Glomerular visceral epithelial cell (primary cell): ENCODE measurements around the gene CNTN1.

ENCODE experiments used
- DNase-seq: peaks from one replicate; pipeline ENCODE4 v3.0.0-alpha.2; 2016; ENCODE audit errors: extremely low spot score

Gene CNTN1

GRCh38 chr12:40768125-40768864, 76.1 kb downstream of the CNTN1 start:
- no peak for DNase-seq

DNA sequence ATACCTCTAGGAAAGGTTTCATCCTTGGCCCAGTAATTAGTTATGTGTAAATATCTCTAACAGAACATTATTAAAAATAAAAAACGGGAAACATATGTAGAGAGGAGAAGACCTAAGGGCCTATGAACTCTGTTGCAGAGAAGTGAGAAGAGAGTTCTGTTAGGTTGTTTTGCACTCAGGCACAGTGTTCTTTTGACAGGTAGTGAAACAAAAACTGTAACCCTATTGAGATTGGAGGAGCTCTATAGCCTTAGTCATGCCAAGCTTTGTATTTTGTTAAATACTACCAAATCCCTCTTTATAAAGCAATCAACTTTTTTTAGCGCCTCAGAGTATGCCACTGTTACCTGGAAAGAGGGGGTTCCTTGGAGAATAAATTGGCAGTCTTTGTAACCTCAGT, 77.6 kb downstream of the CNTN1 start:
- DNase-seq = no peak

- DNase-seq = no peak
Observed at GRCh38 chr12:40770781-40771180, 78.5 kb downstream of the CNTN1 start.

- no peak for DNase-seq
Observed at GRCh38 chr12:40775661-40776060, 83.4 kb downstream of the CNTN1 start.

DNA sequence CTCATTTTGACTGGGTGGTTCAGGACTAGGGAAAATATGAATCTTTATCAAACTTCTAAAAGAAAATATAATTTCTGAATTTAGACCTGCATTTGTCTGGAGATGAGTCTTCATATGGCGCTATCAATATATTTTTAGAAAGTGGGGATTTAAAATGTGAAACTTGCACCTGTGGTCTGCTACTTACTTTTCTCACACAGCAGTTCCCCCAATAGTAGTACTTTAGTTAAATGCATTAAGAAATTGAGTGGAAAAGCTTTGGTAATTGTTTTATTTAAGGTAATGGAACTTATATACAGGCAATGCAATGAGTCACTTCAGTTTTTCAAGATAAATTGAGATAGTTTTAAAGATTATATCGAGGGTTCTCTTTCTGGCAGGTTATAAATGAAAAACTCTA, 91.9 kb downstream of the CNTN1 start:
- no peak for DNase-seq

- DNase-seq = no peak
Observed at GRCh38 chr12:40788276-40788675, 96.0 kb downstream of the CNTN1 start.

- no peak for DNase-seq
Observed at GRCh38 chr12:40792792-40793386, 100.7 kb downstream of the CNTN1 start.

DNA sequence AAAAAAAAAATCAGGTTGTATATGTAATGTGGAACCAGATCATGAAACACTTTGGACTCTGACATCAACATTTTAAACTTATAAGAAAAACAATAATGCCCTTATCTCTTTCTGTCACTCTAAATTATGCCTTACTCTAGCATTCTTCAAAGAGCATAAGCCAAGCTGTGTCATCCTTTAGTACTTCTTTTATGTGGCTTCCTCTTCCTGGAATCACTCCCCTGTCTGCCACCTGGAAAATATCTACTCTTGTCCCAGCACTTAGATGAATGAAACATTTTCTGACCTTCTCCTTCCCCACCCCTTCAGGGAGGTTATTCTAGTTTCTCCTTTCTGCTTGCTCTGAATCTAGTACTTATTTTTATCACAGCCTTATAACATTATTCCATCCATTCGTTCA, 101.2 kb downstream of the CNTN1 start:
- DNase-seq = no peak

DNA sequence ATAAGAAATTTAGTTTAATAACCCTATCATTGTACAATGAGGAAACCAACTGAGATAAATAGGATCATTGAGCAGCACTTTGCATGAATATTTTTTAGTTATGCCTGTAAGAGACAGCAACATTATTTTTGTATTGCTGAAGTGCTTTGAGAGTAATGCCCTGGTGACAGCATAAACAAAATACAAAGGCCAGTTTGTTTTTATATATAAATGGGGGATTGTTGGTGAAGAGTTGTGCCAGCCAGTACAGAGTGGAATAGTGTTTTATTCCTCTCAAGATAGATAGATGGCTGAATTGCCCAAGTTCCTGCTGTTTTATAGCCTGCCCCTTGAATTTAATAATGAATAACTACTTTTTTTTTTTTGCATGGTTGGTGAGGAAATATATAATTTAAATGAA, 101.8 kb downstream of the CNTN1 start:
- no peak for DNase-seq

DNA sequence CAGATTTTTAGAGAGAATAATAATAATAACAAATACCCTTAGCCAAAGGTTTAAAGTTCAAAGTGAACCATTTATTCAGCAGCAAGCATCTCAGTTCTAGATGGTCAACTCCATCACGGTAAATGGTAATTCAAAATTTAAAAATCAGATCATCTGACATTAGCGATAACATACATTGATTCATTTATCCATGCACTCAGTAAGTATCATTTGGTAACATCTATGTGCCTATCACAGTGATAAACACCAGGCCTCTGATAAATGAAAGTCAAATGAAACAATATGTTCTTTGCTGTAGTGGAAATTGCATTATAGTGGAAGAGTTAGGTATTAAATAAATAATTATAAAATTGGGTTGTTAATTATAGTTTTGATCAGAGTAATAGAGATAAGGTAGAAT, 108.8 kb downstream of the CNTN1 start:
- no peak for DNase-seq

- DNase-seq = no peak
Observed at GRCh38 chr12:40801861-40802260, 109.6 kb downstream of the CNTN1 start.

GRCh38 chr12:40802656-40803055, 110.4 kb downstream of the CNTN1 start:
- no peak for DNase-seq

DNA sequence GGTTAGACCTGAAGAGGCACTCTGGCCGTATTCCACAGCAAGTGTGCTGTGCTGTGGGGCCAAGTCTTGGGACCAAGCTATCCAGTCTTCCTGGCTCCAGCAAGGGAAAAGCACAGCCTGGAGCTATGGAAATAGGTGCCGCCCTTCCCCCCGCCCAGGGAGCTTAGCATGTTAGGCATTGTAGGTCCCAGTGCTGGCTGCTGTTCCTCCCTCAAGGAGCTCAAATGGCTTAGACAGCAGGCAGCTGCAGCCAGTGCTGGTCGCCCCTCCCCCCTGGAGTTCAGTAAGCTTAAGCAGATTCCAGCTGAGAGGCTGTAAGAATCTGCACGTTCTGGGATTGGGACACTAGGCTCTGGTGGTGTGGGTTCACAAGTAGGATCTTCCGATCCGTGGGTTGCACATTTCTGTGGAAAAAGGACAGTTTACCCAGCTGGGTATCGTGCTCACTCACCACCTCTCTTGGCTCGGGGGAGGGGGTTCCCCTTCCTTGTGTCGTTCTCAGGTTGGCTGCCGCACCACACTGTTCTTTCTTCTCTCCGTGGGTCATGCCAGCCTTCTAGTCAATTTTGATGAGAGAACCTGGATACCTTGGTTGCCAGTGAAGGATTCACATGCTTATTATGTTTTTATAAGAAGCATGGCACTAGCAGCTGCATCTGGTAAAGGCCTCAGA, 127.3 kb downstream of the CNTN1 start:
- DNase-seq = no peak

DNA sequence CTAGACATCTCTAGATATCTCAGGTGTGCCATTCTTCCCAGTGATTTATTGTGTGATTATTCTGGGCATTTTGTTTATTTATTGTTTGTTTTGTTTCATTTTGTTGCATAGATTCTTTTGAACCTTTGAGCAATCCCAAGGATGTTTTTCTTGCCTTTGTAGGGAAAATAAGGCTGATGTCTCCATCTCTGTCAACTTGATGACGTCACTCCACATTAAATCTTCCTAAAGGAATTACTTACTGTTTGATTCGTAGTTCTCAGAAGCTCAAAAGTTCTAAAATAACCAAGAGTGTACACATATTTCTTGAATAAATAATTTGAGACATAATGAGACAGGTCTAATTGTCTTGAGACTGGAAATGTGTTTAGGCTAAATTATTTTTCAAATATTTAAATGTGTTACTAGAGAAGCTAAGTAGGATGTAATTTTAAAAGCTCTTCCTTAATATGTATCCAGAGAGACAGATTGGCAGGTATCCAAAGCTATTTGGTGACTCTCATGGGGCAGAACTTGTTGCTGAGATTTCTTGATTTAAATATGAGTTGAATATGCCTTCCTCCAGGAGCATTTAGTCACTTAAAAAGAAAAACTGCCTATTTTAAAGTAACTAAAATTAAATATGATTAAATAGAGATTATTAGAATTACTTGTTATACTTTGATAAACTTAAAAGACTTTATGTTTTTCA, 128.7 kb downstream of the CNTN1 start:
- DNase-seq = no peak

GRCh38 chr12:40825156-40825555, 132.9 kb downstream of the CNTN1 start:
- no peak for DNase-seq

- DNase-seq = no peak
Observed at GRCh38 chr12:40827683-40828592, 135.7 kb downstream of the CNTN1 start.

DNA sequence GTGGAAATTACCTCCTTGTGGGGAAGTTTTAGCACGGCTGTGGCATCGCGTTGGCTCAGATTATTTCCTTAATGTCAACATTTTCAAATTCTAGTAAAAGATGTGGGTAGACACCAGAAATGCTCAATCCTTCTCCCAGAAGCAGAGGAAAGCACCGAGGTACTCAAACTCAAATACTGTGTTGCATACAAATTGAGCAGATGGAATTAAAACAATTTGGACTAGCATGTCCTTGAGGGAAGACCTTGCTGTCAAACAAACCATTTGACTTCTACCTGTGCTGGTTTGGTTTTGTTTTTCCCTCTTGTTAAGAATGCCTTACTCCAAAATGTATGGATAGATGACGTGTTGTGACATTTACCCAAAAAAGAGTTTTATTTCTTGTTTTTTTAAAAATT, 136.4 kb downstream of the CNTN1 start:
- DNase-seq = no peak

GRCh38 chr12:40829738-40830144, 137.5 kb downstream of the CNTN1 start:
- peak; percentile 4 for DNase-seq

DNA sequence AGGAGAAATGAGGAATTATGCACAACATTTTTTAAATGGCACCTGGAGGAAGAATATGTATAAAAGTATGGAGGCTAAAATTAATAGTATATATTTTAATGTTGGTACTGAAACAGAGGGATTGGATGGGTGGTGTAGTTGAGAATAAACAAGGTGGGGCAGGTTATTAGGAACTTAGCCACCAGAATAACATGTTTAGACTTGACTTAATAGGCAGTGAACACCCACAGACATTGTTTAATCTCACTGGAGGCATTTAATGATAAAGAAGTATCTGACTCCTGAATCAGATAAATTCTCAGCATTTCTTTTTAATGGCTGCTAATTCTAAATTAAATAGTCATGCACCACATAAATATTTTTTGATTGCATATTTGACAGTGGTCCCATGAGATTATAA, 139.7 kb downstream of the CNTN1 start:
- DNase-seq = no peak

- no peak for DNase-seq
Observed at GRCh38 chr12:40832668-40833067, 140.4 kb downstream of the CNTN1 start.

GRCh38 chr12:40833818-40834217, 141.6 kb downstream of the CNTN1 start:
- no peak for DNase-seq

DNA sequence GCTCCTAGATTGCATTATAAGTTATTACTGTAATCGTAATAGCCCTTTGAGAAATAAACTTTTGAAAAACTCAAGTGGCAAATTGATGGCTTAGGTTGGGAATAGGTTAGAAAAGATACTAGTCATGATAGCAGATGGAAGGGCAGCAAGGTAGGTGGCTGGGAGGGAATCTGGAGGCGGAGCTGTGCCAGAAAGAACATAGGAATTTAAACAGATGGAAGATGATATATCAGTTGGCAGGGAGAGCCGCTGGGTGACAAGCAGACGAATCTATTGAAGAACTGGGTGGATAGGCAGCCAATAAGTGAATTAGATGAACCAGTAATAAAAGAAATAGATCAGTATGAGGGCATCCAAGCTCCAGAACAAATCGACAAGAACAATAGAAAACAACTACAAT, 142.1 kb downstream of the CNTN1 start:
- DNase-seq = no peak
